GM18519 (cell line): Measurements from ENCODE around the gene RALGPS1.

Experiments used
- ATAC-seq: cut with Tn5 transposase; IDR thresholded peaks from one replicate; pipeline ENCODE4 v1.9.1; 2021; ENCODE audit warnings: mild to moderate bottlenecking, moderate library complexity; ENCODE audit not compliant: unreplicated experiment, low FRiP score

RALGPS1 gene

DNA sequence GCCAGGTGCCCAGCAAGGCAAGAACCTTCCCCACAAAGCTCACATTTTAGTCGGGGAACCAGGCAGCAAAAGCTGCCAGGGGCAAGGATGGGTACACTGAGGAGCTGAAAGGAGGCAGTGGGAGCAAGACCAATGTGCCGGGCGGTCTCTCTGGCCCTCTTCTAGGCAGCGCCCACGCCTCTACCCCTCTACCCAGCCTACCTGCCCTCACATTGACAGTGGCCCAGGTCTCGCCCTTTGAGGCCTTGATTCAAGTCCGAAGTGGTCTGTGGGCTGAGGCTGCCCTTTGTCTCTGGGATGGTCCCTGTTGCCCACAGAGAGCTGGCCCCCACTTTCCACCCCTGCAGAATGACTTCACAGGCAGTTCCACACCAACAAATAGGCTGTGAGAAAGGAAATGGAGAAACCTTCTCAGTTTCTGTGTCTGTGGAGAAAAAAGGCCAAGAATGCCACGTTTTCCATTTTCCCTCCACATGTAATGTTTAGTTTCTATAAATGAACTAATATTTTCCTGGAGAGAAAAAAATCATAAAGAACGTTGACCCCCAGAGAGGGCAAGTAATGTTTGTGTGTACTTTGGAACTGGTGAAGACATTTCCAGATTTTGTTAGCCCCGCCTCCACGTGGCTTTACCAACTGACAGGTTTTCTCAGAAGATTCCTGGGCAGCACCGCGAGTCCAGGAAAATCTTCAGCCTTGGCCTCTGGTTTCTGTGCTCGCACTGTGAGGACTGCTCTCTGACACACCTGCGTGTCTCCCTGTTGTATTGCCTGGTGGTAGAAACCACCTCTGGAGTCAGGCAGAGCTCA is 265.3 kb downstream of the RALGPS1 start:
- no peak for ATAC-seq

DNA sequence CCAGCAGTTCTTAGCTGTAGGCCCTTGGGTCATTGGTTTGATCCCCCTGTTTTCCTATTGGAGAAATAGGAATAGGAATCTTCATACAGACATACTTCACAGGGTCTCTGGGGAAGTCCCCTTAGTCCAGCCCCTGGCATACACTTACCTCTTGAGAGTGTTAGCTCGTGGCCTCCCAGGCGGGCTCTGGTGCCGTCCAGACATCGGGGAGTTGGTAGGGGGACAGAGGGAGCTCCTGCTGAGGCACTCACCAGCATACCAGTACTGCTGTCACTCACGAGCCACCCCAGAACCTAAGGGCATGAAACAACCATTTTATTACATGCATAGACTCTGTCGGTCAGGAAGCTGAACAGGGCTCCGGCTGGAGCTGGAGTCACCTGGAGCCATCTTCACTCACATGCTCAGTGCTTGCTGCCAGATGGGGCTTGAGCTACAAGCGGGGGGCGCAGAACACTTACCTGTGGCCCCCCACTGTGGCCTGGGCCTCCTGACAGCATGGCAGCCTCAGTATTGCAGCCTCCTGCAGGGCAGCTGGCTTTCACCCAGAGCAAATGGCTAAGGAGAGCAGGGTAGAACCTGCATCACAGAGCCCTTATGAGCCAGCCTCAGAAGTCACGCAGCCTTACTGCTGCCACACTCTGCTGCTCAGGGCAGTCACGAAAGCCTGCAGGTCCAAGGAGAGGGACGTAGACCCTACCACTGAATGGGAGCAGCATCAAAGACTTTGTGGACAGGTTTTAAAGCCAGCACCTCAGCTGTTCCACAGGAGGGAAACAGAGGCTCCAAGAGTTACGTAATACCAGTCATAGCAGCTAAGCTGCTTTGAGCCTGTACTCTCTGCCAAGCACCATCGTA is 266.1 kb downstream of the RALGPS1 start:
- ATAC-seq, result no peak

DNA sequence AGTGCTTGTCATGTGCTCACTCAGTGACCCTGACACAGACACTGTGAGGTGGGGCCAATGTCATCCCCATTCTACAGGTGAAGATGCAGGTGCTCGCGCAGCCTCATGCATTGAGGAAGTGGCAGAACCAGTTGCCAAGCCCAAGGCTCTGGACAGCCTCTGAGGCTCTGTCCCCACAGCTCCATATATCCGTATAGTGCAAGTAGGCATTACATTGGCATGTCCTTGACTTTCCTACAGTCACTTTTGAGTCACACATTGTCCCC is 266.7 kb downstream of the RALGPS1 start:
- ATAC-seq, result no peak

DNA sequence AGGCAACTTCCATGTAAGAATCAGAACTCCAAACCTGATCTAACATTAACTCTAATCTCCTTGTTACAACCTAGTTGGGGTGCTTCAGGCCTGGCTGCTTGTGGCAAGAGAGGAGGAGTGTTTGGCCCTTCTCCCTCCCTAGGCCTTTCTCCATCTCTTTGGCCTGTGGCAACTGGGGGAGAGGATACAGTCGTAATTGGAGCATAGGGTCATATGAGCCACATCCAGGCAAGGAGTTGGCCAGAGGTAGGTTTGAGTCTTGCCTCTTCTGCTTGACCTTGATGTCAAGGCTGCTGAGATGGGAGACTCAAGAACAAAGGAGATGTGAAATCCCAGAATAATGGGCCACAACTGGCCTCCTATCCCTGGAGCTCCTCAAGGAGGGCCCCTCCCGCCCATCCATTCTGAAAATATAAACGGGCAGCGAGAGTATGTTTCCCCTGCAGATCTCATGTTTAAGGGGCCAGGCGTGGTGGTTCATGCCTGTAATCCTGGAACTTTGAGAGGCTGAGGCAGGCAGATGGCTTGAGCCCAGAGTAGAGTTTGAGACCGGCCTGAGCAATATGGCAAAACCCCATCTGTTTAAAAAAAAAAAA is 267.1 kb downstream of the RALGPS1 start:
- no peak for ATAC-seq

DNA sequence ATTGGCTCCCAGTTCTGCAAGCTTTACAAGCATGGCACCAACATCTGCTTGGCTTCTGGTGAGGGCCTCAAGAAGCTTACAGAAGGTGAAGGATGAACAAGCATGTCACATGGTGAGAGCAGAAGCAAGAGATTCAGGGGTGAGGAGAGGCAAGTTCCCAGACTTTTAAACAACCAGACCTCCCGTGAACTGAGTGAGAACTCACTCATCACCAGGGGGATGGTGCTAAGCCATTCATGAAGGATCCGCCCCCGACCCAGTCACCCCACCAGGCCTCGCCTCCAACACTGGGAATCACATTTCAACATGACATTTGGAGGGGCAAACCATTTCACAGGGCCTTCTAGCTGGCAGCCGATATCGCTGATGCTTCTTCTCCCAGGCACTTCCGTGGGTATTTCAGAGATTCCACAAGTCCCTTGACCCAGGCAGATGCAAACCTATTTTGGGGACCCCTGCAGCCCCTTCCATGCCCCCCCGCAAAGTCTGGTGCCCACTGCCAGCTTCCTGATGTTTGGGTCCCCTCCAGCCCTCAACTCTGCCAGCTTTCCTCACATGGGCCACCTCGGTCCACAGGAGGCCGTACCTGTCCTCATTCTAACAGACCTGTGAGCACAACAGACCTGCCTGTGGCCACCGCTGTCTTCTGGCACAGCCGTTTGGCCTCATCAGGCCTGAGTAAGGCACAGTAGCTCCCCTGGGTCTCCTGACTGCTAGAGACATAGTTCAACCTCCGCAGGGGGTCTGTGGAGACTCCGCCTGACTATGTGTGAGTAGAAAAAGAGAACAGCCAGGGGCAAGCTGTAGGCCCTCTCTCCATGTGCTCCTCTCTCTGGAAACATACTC is 268.5 kb downstream of the RALGPS1 start:
- ATAC-seq, result no peak

DNA sequence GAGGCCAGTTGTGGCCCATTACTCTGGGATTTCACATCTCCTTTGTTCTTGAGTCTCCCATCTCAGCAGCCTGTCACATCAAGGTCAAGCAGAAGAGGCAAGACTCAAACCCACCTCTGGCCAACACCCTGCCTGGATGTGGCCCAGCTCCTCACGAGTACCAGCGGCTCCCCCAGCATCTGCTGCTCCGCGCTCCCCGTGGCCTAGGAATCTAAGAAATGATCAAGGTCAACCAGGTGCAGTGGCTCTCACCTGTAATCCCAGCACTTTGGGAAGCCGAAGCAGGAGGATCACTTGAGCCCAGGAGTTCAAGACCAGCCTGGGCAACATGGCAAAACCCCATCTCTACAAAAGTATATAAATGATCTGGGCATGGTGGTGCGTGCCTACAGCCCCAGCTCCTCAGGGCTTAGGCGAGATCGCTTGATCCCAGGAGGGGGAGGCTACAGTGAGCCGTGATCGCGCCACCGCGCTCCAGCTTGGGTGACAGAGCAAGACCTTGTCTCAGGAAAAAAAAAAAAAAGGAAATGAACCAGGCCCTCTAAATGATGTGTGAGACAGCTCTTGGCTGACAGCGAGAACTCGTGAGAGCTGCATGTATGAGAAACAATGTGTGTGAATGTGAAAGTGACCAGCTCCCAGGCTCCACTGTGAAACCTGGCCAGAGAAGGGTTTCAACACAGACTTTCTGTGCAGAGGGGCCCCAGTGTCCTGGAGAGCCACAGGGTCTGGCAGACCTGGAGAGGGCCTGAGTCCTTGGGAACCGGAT is 269.4 kb downstream of the RALGPS1 start:
- no peak for ATAC-seq

DNA sequence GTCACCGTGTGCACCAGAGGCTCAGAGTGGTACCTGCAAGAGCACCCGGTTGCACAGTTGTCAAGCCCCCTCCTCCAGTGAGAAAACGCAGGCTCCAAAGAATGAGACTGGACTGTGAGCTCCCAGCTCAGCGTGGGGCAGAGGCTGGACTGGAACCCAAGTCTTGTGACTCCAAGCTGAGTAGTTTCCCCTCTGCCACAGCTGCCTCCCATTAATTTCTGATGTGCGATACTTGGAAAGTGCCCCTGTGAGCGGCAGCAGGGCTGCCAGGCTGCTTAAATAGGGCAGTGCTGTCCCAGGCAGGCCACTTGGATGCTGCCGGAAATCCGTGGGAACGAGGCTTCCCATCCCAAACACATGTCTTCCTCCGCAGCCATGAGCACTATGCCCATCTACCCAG is 270.1 kb downstream of the RALGPS1 start:
- ATAC-seq, result no peak

DNA sequence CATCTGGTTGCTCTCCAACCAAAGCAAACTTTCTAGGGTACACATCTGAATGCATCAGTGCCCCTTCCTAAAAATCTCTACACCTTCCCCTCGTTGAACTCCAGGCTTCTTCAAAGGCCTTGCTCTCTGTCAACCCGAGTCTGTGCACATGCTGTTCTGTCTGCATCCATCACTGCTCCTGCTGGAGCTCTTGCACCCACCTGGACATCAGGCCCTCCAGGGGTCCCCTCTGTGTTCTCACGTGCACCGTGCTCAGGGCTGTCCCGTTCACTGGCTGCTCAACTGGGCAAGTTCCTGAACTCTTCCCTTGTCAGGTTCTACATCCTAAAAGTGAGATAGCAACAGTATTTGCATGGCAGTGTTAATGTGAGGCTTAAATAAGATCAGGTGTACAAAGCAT is 270.6 kb downstream of the RALGPS1 start:
- ATAC-seq, result no peak

DNA sequence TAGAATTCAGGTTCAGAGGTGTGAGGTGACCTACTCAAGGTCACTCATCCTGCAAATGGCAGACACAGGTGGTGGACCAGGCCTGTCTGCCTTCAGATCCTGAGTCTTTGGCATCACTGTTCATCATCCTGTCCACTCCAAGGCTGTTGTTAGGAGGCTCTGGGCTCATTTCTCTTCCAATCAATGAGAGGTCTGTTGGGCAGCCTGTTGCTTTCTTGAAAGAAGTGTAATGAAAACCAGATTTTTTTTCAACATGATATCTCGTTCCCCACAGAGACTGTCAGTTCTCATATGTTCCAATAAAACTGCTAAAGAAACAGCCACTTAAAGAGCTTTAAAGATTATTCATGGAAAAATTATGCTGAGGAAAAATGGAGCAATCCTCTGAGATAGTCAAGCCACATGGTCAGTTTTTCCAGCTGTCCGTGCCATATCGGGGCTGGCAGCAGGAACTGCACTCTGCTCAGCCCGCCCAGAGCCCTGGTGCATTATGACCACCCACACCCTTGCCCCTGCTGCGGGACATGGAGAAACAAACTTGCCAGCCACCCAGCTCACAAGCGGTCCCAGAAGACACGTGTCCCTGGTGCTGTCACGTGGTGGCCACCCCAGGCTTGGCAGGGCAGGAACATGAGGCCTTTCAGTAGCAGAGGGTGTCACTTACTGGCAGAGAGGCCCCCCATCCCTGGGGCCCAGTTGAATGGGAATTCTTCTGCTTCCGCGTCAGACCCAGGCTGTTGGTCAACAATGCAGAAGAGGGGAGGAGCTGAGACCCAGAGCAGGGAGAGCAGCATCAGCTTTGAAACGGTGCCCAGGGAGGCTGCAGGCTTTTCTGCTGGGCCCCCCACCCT is 271.6 kb downstream of the RALGPS1 start:
- no peak for ATAC-seq

DNA sequence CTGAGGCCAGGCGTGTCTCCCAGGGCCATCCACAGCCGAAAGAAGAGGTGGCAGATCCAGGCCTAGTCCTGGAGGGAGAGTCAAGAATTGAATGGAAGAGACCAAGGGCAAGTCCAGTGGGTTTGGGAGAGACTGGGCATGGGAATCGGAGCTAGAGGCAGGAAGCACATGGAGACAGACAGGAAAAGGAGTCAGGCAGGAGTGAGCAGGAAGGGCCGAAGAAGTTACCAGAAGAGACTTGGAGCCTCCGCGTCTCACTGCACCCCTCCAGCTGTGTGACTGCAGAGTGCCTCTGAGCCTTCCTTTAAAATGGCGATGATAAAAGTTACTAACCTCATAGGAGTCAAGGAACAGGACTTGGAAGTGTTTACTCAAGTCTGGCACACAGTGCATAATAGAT is 272.2 kb downstream of the RALGPS1 start:
- no peak for ATAC-seq

DNA sequence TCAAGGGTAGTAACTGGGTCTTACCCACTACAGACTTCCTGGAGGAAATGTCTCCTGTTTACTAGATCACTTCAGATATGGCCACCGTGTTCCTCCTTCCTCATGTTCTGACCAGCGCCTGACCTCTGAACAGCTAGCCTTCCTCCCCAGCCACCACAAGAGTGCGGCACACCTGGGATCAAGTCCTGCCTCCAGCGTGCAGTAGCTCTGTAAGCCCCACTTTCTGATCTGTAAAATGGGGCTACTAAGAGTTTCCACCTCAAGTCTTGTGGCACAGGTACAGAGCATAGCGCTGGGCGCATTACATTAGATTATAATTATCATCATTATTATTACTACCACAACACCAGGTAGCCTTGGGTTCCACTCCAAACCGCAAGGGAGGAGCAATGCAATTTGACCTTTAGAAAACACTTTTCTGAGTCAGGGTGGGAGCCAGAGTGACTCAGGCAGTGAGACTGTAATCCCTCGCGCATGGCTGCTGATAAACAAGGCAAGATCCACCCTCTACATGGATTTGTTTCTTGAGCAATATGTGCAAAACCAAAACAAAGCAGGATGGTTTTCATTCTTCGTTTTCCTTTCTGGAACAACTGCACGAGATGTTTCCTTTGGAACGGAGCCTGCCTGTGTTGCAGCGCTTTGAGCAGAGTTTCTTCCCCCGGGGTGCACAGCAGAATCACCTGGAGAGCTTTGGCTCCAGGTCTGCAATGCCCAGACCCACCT is 272.8 kb downstream of the RALGPS1 start:
- ATAC-seq, result no peak

DNA sequence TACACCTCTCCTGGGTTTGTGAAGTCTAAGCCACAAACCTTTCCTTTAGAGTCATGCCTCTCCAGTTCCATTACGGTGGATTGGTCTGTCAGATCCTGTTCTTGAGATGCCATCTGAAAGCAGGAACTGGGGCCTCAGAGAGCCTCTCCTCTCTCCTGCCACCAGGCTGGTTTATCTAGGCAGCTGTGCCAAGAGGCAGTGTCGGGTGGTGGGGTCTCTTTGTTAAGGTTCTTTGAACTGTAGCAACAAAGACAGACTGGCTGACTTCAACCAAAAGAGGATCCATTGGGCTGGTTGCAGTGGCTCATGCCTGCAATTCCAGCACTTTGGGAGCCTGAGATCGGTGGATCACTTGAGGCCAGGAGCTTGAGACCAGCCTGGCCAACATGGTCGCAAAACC is 273.8 kb downstream of the RALGPS1 start:
- ATAC-seq, result no peak

DNA sequence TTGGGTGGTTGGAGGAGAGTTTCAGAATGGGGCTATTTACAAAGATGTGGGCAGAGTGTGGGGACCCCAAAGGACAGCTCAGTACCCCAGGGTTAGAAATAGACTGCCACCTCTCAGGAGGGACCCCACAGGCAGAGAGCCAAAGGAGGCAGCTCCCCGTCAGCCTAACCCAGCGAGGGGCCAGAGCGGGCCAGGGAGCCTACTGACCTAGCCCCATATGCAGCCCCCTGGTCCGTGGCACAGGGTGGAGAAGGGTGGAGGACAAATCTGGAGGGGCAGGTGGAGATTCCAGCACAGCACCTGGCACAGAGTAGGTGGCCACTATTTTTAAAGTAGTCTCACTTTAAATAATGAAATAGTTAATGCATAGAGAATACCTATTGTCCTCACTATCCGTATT is 275.0 kb downstream of the RALGPS1 start:
- ATAC-seq, result no peak

DNA sequence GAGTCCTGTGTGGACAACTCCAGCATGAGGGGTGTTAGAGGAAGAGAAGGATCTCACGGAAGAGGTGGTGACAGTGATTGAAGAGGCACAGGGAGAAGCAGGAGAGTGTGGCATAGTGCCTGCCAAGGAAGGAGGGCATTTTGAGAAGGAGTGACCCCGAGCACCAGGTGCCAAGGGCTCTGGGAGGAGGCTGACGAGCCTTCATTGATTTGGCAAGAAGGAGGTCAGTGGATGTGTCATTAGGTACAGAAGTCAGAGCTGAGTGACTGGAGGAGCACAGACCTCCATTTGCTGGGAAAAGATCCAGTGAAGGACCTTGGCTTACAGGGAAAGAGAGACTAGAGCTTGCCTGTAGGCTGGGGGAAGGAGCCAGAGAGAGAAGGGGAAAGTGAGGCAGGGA is 278.2 kb downstream of the RALGPS1 start:
- ATAC-seq, result no peak

DNA sequence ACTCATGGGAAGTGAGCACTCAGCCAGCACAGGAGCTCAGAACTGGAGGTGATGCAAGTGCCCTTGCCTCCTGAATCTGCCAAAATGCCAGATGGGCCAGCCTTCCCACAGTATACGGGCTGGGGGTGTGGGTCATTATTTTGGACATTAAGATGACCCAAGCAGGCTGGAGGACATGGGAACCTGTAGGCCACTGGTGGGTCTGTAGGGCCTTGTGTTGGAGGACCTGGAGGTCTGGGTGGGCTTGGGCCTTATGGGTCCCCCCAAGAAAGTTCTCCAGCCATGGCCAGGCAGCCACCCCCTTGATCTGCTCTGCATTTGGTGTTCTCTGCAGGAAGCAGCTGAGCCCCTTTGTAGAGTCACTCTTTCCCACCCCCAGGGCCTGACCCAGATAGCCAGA is 278.9 kb downstream of the RALGPS1 start:
- ATAC-seq, result no peak

DNA sequence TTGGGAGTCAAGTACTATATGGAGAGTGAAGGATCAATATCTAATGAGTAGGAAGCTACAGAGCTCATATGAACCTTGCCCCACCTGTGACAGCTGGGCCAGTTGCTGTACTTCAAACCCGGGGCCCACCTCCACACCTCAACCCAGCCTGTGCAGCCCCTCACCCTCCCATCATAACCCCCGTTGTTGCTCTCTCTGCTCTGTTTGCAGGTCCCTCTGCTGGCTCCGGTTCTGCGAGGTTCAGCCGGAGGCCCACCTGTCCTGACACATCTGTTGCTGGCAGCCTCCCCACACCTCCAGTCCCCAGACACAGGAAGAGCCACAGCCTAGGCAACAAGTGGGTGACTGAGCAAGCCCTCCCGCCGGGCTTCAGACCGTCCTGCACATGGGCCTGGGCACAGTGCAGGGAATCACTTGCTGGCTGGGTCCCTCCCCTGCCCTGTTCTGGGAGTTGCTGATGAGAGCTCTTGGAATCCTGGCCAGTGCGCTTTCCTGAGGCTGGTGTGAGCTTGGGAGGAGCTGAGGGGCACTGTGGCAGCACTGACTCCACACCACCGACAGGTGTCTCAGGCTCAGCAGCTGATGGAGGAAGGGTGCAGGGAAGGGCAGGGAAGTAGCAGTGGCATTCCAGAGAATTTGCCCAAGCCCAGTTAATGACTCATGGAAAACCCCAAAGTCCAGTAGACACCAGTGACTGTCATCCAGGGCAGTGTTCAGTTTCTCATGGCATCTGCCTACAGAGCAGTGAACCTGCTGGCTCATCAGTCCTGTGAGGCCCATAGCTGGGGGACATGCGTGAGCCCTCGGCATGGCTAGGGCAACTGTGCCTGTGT is 280.5 kb downstream of the RALGPS1 start:
- ATAC-seq, result no peak

DNA sequence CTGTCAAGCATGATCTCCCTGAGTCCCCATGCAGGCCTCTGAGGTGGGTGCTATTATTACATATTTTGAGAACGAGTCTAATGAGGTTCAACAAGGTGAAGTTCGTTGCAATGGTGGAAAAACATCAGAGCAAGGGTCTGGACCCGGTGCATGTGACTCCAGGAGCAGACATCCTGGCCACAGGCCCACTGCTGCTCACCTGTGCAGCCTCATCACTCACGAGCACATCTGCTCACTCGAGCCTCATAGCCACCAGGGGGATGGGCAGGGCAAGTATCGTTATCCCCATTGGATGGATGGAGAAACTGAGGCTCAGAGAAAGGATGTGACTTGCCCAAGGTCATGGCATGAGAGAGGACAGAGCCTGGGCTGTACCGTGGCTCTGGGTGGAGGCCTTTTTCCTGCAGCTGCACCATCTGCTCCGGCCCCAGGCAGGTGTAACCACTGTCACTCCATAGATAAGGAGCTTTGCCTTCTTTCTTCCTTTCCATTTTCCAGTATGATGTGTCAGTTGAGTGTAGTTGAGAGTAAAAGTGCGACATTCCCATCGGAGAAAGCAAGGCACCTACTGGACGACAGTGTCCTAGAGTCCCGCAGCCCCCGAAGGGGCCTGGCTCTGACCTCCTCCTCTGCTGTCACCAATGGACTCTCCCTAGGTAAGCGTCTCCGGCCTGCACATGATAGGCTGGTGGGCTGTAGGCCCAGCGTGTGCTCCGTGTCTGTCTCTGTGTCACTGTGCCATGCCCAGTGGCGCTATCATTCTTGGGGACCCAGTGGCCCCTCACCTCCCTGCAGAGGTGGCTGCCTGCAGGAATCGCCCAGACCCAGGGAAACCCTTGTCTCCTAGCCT is 281.6 kb downstream of the RALGPS1 start:
- no peak for ATAC-seq
